ENCODE data around the gene SPO11.

SPO11 gene

GRCh38 chr20:57283860-57284259, 45.7 kb upstream of the SPO11 start:
- H3K27ac ChIP-seq = no peak overlapping the region
- no peaks in the 10 kb centered on the region for H3K36me3 ChIP-seq (ENCODE audit: insufficient read depth)
- peaks cover 51% of the 10 kb centered on the region for H3K4me1 ChIP-seq (ENCODE audit: low read depth, poor library complexity, severe bottlenecking)
- H4K20me1 ChIP-seq (ENCODE audit: insufficient read depth) = no peaks in the 10 kb centered on the region
- peak overlapping the region; percentile 95; the same call in 1 of the 2 replicates for H3K4me2 ChIP-seq
- H2AFZ ChIP-seq (ENCODE audit: low read depth) = peak overlapping the region; percentile 82; the same call in 1 of the 2 replicates
- no peak for TF ChIP-seq CTCF (conservative IDR thresholded peaks at IDR 0.05; ENCODE audit: low read depth, low read length)
- no peaks in the 10 kb centered on the region for H3K79me2 ChIP-seq (ENCODE audit: insufficient read depth, low read depth)
- no peak overlapping the region for H3K4me3 ChIP-seq (IDR thresholded peaks at IDR 0.05; ENCODE audit: insufficient read depth, low read depth, low read length)
- H3K9ac ChIP-seq = no peak overlapping the region
- H3K27me3 ChIP-seq (ENCODE audit: insufficient read depth, low read depth) = no peaks in the 10 kb centered on the region

- peaks cover 39% of the 10 kb centered on the region for H3K4me1 ChIP-seq (ENCODE audit: low read depth, poor library complexity, severe bottlenecking)
- no peak for TF ChIP-seq CTCF (conservative IDR thresholded peaks at IDR 0.05; ENCODE audit: low read depth, low read length)
- H3K27me3 ChIP-seq (ENCODE audit: insufficient read depth, low read depth) = no peaks in the 10 kb centered on the region
- H4K20me1 ChIP-seq (ENCODE audit: insufficient read depth) = no peaks in the 10 kb centered on the region
- H3K36me3 ChIP-seq (ENCODE audit: insufficient read depth) = no peaks in the 10 kb centered on the region
- H3K79me2 ChIP-seq (ENCODE audit: insufficient read depth, low read depth) = no peaks in the 10 kb centered on the region
- H3K4me3 ChIP-seq (IDR thresholded peaks at IDR 0.05; ENCODE audit: insufficient read depth, low read depth, low read length) = no peak overlapping the region
- no peak overlapping the region for H2AFZ ChIP-seq (ENCODE audit: low read depth)
- no peak overlapping the region for H3K4me2 ChIP-seq
- no peak overlapping the region for H3K9ac ChIP-seq
- H3K27ac ChIP-seq = no peak overlapping the region
These were observed 42.4 kb upstream of the SPO11 start for GRCh38 chr20:57287007-57287880.

- H3K4me3 ChIP-seq (IDR thresholded peaks at IDR 0.05; ENCODE audit: insufficient read depth, low read depth, low read length) = no peak overlapping the region
- H3K4me2 ChIP-seq = no peak overlapping the region
- no peak for TF ChIP-seq CTCF (conservative IDR thresholded peaks at IDR 0.05; ENCODE audit: low read depth, low read length)
- H2AFZ ChIP-seq (ENCODE audit: low read depth) = no peak overlapping the region
- no peaks in the 10 kb centered on the region for H3K79me2 ChIP-seq (ENCODE audit: insufficient read depth, low read depth)
- no peak overlapping the region for H3K27ac ChIP-seq
- H3K9ac ChIP-seq = no peak overlapping the region
- H3K36me3 ChIP-seq (ENCODE audit: insufficient read depth) = no peaks in the 10 kb centered on the region
- H3K4me1 ChIP-seq (ENCODE audit: low read depth, poor library complexity, severe bottlenecking) = peaks cover 39% of the 10 kb centered on the region
- no peaks in the 10 kb centered on the region for H3K27me3 ChIP-seq (ENCODE audit: insufficient read depth, low read depth)
- H4K20me1 ChIP-seq (ENCODE audit: insufficient read depth) = no peaks in the 10 kb centered on the region
These were observed 41.7 kb upstream of the SPO11 start for GRCh38 chr20:57287901-57288300.

- Histone ChIP-seq H3K27me3 (ENCODE audit: insufficient read depth, low read depth) (no peaks in the 10 kb centered on the region), H3K79me2 (ENCODE audit: insufficient read depth, low read depth) (no peaks in the 10 kb centered on the region), H4K20me1 (ENCODE audit: insufficient read depth) (no peaks in the 10 kb centered on the region), H3K9ac (no peak overlapping the region), H3K27ac (no peak overlapping the region), H2AFZ (ENCODE audit: low read depth) (no peak overlapping the region), H3K4me3 (IDR thresholded peaks at IDR 0.05; ENCODE audit: insufficient read depth, low read depth, low read length) (no peak overlapping the region), H3K36me3 (ENCODE audit: insufficient read depth) (no peaks in the 10 kb centered on the region), H3K4me2 (no peak overlapping the region), H3K4me1 (ENCODE audit: low read depth, poor library complexity, severe bottlenecking) (peaks cover 34% of the 10 kb centered on the region)
- no peak for TF ChIP-seq CTCF (conservative IDR thresholded peaks at IDR 0.05; ENCODE audit: low read depth, low read length)
These were observed 40.8 kb upstream of the SPO11 start for GRCh38 chr20:57288651-57289277.

Measured in KMS-11 (cell line).